Measurements from ENCODE around the gene ARRB2.

DNA sequence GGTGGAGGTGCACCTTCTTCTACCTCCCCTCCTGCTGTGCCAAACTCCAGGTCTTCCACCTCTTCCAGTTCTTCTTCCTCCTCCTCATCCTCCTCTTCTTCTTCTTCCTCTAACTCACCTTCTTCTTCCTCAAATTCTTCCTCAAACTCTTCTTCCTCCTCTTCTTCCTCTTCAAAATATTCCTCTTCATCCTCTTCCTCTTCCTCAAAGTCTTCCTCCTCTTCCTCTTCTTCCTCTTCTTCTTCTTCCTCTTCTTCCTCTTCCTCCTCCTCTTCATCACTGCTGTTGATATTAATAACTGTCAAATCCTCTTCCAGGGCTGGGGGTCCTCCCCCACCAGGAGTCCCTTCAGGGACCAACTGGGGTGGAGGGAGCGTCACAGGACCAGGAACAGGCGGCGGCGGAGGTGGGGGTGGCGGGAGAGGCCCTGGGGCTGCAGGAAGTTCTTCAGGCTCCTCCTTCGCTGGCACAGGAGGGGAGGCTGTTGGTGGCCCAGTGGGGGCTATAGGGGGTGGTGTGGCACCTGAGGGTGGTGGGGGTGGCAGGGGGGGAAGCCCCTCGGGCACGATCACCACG lies 38.3 kb upstream of the ARRB2 start:
- TF ChIP-seq, protein P1, sequence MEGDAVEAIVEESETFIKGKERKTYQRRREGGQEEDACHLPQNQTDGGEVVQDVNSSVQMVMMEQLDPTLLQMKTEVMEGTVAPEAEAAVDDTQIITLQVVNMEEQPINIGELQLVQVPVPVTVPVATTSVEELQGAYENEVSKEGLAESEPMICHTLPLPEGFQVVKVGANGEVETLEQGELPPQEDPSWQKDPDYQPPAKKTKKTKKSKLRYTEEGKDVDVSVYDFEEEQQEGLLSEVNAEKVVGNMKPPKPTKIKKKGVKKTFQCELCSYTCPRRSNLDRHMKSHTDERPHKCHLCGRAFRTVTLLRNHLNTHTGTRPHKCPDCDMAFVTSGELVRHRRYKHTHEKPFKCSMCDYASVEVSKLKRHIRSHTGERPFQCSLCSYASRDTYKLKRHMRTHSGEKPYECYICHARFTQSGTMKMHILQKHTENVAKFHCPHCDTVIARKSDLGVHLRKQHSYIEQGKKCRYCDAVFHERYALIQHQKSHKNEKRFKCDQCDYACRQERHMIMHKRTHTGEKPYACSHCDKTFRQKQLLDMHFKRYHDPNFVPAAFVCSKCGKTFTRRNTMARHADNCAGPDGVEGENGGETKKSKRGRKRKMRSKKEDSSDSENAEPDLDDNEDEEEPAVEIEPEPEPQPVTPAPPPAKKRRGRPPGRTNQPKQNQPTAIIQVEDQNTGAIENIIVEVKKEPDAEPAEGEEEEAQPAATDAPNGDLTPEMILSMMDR (IDR thresholded peaks at IDR 0.05; ENCODE audit: poor library complexity, severe bottlenecking) = no peak
- TF ChIP-seq EZH2 (IDR thresholded peaks at IDR 0.05; ENCODE audit: borderline replicate concordance, insufficient read depth, low read length, poor library complexity, severe bottlenecking) (no peak), EP300 (conservative IDR thresholded peaks at IDR 0.05; ENCODE audit: poor library complexity, severe bottlenecking) (no peak), RAD21 (conservative IDR thresholded peaks at IDR 0.05) (no peak)
- TF ChIP-seq, protein P2, sequence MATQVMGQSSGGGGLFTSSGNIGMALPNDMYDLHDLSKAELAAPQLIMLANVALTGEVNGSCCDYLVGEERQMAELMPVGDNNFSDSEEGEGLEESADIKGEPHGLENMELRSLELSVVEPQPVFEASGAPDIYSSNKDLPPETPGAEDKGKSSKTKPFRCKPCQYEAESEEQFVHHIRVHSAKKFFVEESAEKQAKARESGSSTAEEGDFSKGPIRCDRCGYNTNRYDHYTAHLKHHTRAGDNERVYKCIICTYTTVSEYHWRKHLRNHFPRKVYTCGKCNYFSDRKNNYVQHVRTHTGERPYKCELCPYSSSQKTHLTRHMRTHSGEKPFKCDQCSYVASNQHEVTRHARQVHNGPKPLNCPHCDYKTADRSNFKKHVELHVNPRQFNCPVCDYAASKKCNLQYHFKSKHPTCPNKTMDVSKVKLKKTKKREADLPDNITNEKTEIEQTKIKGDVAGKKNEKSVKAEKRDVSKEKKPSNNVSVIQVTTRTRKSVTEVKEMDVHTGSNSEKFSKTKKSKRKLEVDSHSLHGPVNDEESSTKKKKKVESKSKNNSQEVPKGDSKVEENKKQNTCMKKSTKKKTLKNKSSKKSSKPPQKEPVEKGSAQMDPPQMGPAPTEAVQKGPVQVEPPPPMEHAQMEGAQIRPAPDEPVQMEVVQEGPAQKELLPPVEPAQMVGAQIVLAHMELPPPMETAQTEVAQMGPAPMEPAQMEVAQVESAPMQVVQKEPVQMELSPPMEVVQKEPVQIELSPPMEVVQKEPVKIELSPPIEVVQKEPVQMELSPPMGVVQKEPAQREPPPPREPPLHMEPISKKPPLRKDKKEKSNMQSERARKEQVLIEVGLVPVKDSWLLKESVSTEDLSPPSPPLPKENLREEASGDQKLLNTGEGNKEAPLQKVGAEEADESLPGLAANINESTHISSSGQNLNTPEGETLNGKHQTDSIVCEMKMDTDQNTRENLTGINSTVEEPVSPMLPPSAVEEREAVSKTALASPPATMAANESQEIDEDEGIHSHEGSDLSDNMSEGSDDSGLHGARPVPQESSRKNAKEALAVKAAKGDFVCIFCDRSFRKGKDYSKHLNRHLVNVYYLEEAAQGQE (IDR thresholded peaks at IDR 0.05; ENCODE audit: borderline replicate concordance) = no peak

Data from neural cell (in vitro differentiated cells).